HEK293T (cell line): ENCODE measurements around the gene GTF2IRD1.

ENCODE experiments used
- ARNT ChIP-seq: fragments of 450-650 bp; IDR thresholded peaks from 2 replicates; pipeline ENCODE4 v1.6.1; 2017; ENCODE audit warnings: mild to moderate bottlenecking
- BHLHE40 ChIP-seq: fragments of 450-650 bp; IDR thresholded peaks from 2 replicates; pipeline ENCODE4 v1.6.1; 2016; ENCODE audit warnings: mild to moderate bottlenecking, moderate library complexity, borderline replicate concordance
- ELF4 ChIP-seq: fragments of 450-650 bp; IDR thresholded peaks from 2 replicates; pipeline ENCODE4 v1.6.1; 2017; ENCODE audit warnings: antibody characterized with exemption
- FOXA1 ChIP-seq: fragments of 450-650 bp; IDR thresholded peaks from 2 replicates; pipeline ENCODE4 v1.6.1; 2016; ENCODE audit warnings: mild to moderate bottlenecking
- FOXK2 ChIP-seq: fragments of 450-650 bp; IDR thresholded peaks from 2 replicates; pipeline ENCODE4 v1.6.1; 2016; ENCODE audit warnings: mild to moderate bottlenecking
- FOXM1 ChIP-seq: fragments of 450-650 bp; IDR thresholded peaks from 2 replicates; pipeline ENCODE4 v1.6.1; 2017; ENCODE audit warnings: mild to moderate bottlenecking, borderline replicate concordance
- NFRKB ChIP-seq: fragments of 450-650 bp; IDR thresholded peaks from 2 replicates; pipeline ENCODE4 v1.6.1; 2016; ENCODE audit warnings: mild to moderate bottlenecking, moderate library complexity
- PKNOX1 ChIP-seq: fragments of 450-650 bp; IDR thresholded peaks from 2 replicates; pipeline ENCODE4 v1.6.1; 2016
- SP1 ChIP-seq: fragments of 450-650 bp; IDR thresholded peaks from 2 replicates; pipeline ENCODE4 v1.6.1; 2017
- SUZ12 ChIP-seq: fragments of 450-650 bp; IDR thresholded peaks from 2 replicates; pipeline ENCODE4 v1.6.1; 2016; ENCODE audit warnings: mild to moderate bottlenecking
- TARDBP ChIP-seq: fragments of 450-650 bp; IDR thresholded peaks from 2 replicates; pipeline ENCODE4 v1.6.1; 2016

- TF ChIP-seq FOXA1, result no peak
- TF ChIP-seq SP1, result no peak
- no peak for TF ChIP-seq ELF4
- TF ChIP-seq TARDBP, result no peak
- TF ChIP-seq NFRKB, result no peak
- TF ChIP-seq PKNOX1, result no peak
- no peak for TF ChIP-seq FOXM1
- no peak for TF ChIP-seq BHLHE40
- TF ChIP-seq FOXK2, result no peak
- TF ChIP-seq ARNT, result no peak
- no peak for TF ChIP-seq SUZ12
These were observed 122.1 kb downstream of the GTF2IRD1 start for GRCh38 chr7:74575811-74576210.
